ENCODE results near the gene CXCL5. TPM values are rescaled to one million over a fixed set of nuclear protein-coding genes. Genes with fewer than 3 reads are reported as not detected.

CXCL5 gene
- total RNA-seq, 1 donor from 2014 or later = 0.16 TPM

Other genes starting within 250 kb of the CXCL5 start
- gene CXCL6, start 162.0 kb downstream of the CXCL5 start, total RNA-seq = 0.22 TPM
- gene PF4V1, start 145.4 kb downstream of the CXCL5 start, total RNA-seq = not detected
- gene CXCL1, start 129.3 kb downstream of the CXCL5 start, total RNA-seq = 0.86 TPM
- gene PF4, start 16.6 kb downstream of the CXCL5 start, total RNA-seq = 0.43 TPM
- gene PPBP, start 10.5 kb downstream of the CXCL5 start, total RNA-seq = 1.9 TPM
- 0.43 TPM for gene CXCL3, start 40.0 kb upstream of the CXCL5 start, total RNA-seq
- gene CXCL2, start 100.5 kb upstream of the CXCL5 start, total RNA-seq = 4.1 TPM
- gene MTHFD2L, start 159.4 kb upstream of the CXCL5 start, total RNA-seq = 14.5 TPM